Inflammatory macrophage treated with lipopolysaccharide for 4 hours (primary cell): Measurements from ENCODE around the gene ACAT1.
"Not testable (repeated sequence)": the region's sequence is repeated elsewhere in the genome, so short reads cannot be mapped to it uniquely, and the experiment has no call there.

Experiments used
- DNase-seq: peaks from one replicate; pipeline ENCODE4 v3.0.0-alpha.2; 2020

ACAT1 gene

GRCh38 chr11:108148556-108148955 is 27.2 kb downstream of the ACAT1 start:
- no peak for DNase-seq

DNA sequence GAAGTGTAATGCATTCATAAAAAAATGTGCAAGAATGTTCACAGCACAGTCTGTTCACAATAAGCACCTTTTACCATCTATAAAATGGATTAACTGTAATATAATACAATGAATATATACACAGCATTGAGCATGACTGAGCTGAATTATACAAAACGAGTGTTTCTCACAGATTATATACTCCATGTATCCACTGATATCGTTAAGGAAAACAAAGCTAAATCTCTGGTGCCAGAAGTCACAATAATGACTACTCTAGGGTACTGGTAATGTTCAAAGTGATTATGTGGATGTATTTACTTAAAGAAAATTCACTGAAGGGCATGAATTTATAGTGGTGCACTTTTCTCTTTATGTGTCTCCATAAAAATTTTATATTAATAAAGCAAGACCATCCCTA is 33.2 kb downstream of the ACAT1 start:
- DNase-seq, result no peak

DNA sequence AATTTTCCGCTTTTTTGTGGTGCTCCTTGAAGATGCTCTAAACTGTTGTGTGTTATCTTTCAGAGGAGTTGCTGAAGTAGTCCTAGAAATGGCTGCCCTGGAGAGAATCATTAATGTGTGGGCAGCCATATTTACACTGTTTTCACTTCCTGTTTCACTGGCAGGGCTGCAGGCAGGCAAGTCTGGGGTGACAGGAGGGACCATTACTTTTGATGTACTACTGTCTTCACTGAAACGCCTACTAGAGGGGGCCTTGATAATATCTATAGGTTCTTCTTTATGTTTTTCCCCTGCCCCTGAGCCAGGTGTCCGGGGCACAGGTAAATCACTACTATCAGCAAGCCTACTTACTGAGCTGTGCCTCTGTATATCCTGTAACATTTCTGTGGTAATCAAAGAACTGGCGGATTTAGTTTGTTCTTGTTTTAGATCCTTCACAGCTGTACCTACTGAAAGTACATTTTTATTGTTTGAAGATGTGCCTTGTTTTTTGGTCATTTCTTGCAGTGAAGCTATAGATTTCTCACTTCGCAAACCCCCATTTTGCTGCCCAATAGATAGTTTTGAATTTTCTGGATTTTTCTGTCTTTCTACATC is 39.7 kb downstream of the ACAT1 start:
- peak; percentile 50 for DNase-seq

GRCh38 chr11:108162878-108163277 is 41.5 kb downstream of the ACAT1 start:
- DNase-seq, result not testable (repeated sequence)

GRCh38 chr11:108167624-108168023 is 46.3 kb downstream of the ACAT1 start:
- DNase-seq, result no peak

DNA sequence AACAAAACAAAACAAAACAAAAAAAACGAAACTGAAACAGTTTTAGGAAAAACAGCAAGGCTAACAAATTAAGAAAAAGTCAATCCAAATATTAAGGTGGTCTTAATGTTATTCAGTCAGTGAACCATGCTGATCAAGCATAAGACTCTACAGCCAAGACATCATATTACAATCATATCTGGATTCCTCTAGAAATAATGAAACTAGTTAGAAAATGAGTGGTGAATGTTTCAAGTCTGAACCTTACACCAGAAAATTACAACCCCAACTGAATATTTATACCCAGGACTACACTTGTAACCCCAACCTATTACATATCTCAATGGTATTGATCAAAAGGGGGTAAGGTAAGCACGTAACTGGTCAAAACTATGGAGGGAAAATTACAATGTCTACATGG is 48.8 kb downstream of the ACAT1 start:
- no peak for DNase-seq

GRCh38 chr11:108177570-108177969 is 56.2 kb downstream of the ACAT1 start:
- DNase-seq, result no peak

DNA sequence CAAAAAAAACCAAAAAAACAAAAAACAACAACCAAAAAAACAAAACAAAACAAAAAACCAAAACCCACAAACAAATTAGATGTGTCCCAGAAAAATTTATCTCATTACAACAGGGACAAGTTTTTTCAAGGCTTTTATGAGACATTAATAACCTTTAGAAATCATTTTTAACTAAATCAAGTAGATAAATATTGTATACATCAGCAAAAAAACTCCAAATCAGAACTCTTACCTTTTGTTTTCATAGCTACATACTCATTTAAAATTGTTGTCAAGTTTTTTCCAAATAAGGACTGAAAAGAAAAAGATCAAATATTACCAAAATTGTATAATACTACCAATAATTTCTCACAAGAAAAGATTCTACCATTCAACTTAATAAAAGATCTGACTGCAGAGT is 72.4 kb downstream of the ACAT1 start:
- DNase-seq, result no peak

- DNase-seq, result no peak
These were observed 75.5 kb downstream of the ACAT1 start for GRCh38 chr11:108196901-108197300.
